GM18526 (cell line): ENCODE data around the gene LRRC15.

ENCODE experiments used
- POLR2A ChIP-seq: IDR thresholded peaks from 3 replicates; pipeline ENCODE4 v1.6.1; 2011; ENCODE audit not compliant: insufficient read length; ENCODE audit errors: extremely low read depth

The LRRC15 gene

GRCh38 chr3:194336601-194337355 lies 32.8 kb downstream of the LRRC15 start:
- no peak for TF ChIP-seq POLR2A

GRCh38 chr3:194333981-194334320 lies 35.6 kb downstream of the LRRC15 start:
- no peak for TF ChIP-seq POLR2A

- TF ChIP-seq POLR2A = no peak
Observed at GRCh38 chr3:194333212-194333980, 36.1 kb downstream of the LRRC15 start.

GRCh38 chr3:194332858-194333211 lies 36.7 kb downstream of the LRRC15 start:
- TF ChIP-seq POLR2A = no peak

- no peak for TF ChIP-seq POLR2A
Observed at GRCh38 chr3:194330579-194330978, 39.0 kb downstream of the LRRC15 start.

- no peak for TF ChIP-seq POLR2A
Observed at GRCh38 chr3:194330160-194330559, 39.4 kb downstream of the LRRC15 start.

- TF ChIP-seq POLR2A = no peak
Observed at GRCh38 chr3:194329583-194329965, 40.0 kb downstream of the LRRC15 start.

GRCh38 chr3:194328942-194329582 lies 40.5 kb downstream of the LRRC15 start:
- no peak for TF ChIP-seq POLR2A

GRCh38 chr3:194328053-194328657 lies 41.4 kb downstream of the LRRC15 start:
- no peak for TF ChIP-seq POLR2A

GRCh38 chr3:194327218-194328052 lies 42.1 kb downstream of the LRRC15 start:
- no peak for TF ChIP-seq POLR2A

GRCh38 chr3:194326968-194327217 lies 42.6 kb downstream of the LRRC15 start:
- TF ChIP-seq POLR2A = no peak

GRCh38 chr3:194326192-194326967 lies 43.2 kb downstream of the LRRC15 start:
- no peak for TF ChIP-seq POLR2A

GRCh38 chr3:194325424-194326153 lies 44.0 kb downstream of the LRRC15 start:
- TF ChIP-seq POLR2A = no peak

- no peak for TF ChIP-seq POLR2A
Observed at GRCh38 chr3:194324823-194325327, 44.7 kb downstream of the LRRC15 start.
